Loucy (cell line): Measurements from ENCODE around the gene TFEC.

Experiments
- H2AFZ ChIP-seq: fragments of 200-600 bp; sonication (generic); 2 replicates; pipeline ENCODE4 v1.6.0; 2016; ENCODE audit warnings: antibody characterized with exemption, mild to moderate bottlenecking, low read length, moderate library complexity
- H3F3A ChIP-seq: fragments of 200-600 bp; 2 replicates; pipeline ENCODE4 v1.6.0; 2016; ENCODE audit warnings: antibody characterized with exemption, low read depth, mild to moderate bottlenecking
- H3K27me3 ChIP-seq: fragments of 200-600 bp; sonication (generic); 2 replicates; pipeline ENCODE4 v1.6.1; 2014; ENCODE audit warnings: low read length, mild to moderate bottlenecking; ENCODE audit not compliant: insufficient read depth, poor library complexity, severe bottlenecking
- H3K36me3 ChIP-seq: fragments of 200-600 bp; sonication (generic); 2 replicates; pipeline ENCODE4 v1.6.1; 2016; ENCODE audit warnings: low read length; ENCODE audit not compliant: insufficient read depth
- H3K4me1 ChIP-seq: fragments of 200-600 bp; sonication (generic); 2 replicates; pipeline ENCODE4 v1.5.1; 2014; ENCODE audit warnings: low read length, mild to moderate bottlenecking; ENCODE audit not compliant: insufficient read depth, poor library complexity, severe bottlenecking
- H3K4me2 ChIP-seq: fragments of 200-600 bp; sonication (generic); 2 replicates; pipeline ENCODE4 v1.6.0; 2014; ENCODE audit warnings: antibody characterized with exemption, low read length, low read depth, mild to moderate bottlenecking; ENCODE audit not compliant: poor library complexity, severe bottlenecking
- H3K4me3 ChIP-seq: fragments of 200-600 bp; sonication (generic); 2 replicates; pipeline ENCODE4 v1.5.1; 2014; ENCODE audit warnings: low read length, mild to moderate bottlenecking, mixed read lengths; ENCODE audit not compliant: poor library complexity, severe bottlenecking
- H3K79me2 ChIP-seq: fragments of 200-600 bp; sonication (generic); 2 replicates; pipeline ENCODE4 v1.6.1; 2014; ENCODE audit warnings: low read length; ENCODE audit not compliant: insufficient read depth
- H3K9ac ChIP-seq: fragments of 200-600 bp; sonication (generic); 2 replicates; pipeline ENCODE4 v1.6.0; 2014; ENCODE audit warnings: mild to moderate bottlenecking, low read depth, low read length, moderate library complexity; ENCODE audit not compliant: poor library complexity, severe bottlenecking
- H3K9me2 ChIP-seq: fragments of 200-600 bp; sonication (generic); replicated peaks from 2 replicates; pipeline ENCODE4 v1.6.1; 2016; ENCODE audit warnings: low read depth, low read length, mixed read lengths
- H3K9me3 ChIP-seq: fragments of 200-600 bp; sonication (generic); 2 replicates; pipeline ENCODE4 v1.6.1; 2014; ENCODE audit warnings: mild to moderate bottlenecking, antibody characterized with exemption, low read length, low read depth; ENCODE audit not compliant: insufficient read depth
- H4K20me1 ChIP-seq: fragments of 200-600 bp; sonication (generic); 2 replicates; pipeline ENCODE4 v1.6.0; 2014; ENCODE audit warnings: antibody characterized with exemption, low read length, mild to moderate bottlenecking; ENCODE audit not compliant: insufficient read depth, poor library complexity, severe bottlenecking
- EZH2phosphoT487 ChIP-seq: fragments of 200-600 bp; IDR thresholded peaks from 2 replicates; pipeline ENCODE4 v1.6.1; 2018; ENCODE audit warnings: antibody characterized with exemption, mild to moderate bottlenecking, moderate library complexity, borderline replicate concordance
- TF ChIP-seq, protein P1 (sequence below): fragments of 200-600 bp; sonication (generic); conservative IDR thresholded peaks from 2 replicates; pipeline ENCODE4 v1.5.1; 2014; ENCODE audit warnings: mild to moderate bottlenecking, antibody characterized with exemption, low read length

Gene TFEC

DNA sequence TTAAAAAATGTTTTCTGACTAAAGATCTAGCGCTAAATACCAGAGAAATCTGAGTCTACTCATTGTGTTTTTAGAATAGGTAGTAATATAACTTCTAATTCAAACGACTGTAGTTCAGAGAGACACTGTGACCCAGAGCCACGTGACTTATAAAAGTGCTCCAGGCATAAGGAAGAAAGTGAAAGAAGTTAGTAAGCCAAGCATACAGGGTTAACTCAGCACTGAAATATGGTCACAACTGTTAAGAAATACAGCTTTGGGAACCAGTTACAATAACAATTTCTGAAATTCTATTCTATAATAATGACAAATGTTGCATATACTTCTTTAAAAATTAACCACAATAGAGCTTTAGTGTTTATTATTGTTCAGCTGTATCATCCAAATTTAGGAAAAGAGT, 119.1 kb downstream of the TFEC start:
- no peak for TF ChIP-seq EZH2phosphoT487
- TF ChIP-seq, protein P1, sequence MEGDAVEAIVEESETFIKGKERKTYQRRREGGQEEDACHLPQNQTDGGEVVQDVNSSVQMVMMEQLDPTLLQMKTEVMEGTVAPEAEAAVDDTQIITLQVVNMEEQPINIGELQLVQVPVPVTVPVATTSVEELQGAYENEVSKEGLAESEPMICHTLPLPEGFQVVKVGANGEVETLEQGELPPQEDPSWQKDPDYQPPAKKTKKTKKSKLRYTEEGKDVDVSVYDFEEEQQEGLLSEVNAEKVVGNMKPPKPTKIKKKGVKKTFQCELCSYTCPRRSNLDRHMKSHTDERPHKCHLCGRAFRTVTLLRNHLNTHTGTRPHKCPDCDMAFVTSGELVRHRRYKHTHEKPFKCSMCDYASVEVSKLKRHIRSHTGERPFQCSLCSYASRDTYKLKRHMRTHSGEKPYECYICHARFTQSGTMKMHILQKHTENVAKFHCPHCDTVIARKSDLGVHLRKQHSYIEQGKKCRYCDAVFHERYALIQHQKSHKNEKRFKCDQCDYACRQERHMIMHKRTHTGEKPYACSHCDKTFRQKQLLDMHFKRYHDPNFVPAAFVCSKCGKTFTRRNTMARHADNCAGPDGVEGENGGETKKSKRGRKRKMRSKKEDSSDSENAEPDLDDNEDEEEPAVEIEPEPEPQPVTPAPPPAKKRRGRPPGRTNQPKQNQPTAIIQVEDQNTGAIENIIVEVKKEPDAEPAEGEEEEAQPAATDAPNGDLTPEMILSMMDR = no peak
- Histone ChIP-seq H3F3A (no peaks in the 10 kb centered on the region), H3K36me3 (no peaks in the 10 kb centered on the region), H3K4me1 (no peaks in the 10 kb centered on the region), H3K9ac (no peak overlapping the region), H3K4me2 (peak overlapping the region; percentile 6), H4K20me1 (no peaks in the 10 kb centered on the region), H3K4me3 (no peak overlapping the region), H3K27me3 (no peaks in the 10 kb centered on the region), H3K9me2 (no peaks in the 10 kb centered on the region), H2AFZ (peak overlapping the region; percentile 28; the same call in 1 of the 2 replicates), H3K9me3 (no peaks in the 10 kb centered on the region), H3K79me2 (no peaks in the 10 kb centered on the region)

DNA sequence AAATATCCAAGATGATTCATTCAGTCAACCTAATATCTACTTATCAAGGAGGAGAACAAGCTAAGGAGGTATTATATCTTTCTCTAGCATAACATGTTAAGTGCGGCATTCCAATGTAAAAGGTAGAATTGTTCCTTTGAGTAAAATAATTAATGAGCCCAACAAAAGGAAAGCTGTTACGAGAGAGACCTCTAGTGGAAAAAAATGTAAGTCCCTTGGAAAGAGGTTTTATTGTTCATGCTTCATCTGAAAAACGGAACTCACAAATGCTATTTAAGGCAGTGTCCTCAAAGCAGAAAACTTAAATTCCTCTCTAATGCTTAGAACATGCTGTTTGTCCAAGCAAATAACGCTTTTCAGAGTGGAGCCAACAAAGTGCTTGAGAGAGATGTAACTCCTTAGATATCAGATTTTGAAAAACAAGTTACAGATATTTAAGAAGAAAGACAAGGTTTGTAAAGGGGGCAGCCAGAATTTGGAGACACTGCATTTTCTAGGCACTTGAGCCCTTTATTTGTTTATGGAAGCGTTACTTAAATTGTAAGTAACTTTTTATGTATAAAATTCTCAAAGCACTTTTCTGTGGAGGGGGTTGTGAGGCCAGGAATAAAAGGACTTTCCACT, 119.9 kb downstream of the TFEC start:
- H3F3A ChIP-seq = no peaks in the 10 kb centered on the region
- H3K9ac ChIP-seq = peak overlapping the region; percentile 10
- H3K4me3 ChIP-seq = peak overlapping the region; percentile 10
- H3K36me3 ChIP-seq = no peaks in the 10 kb centered on the region
- no peaks in the 10 kb centered on the region for H4K20me1 ChIP-seq
- H3K27me3 ChIP-seq = no peaks in the 10 kb centered on the region
- peak overlapping the region; percentile 92 for H2AFZ ChIP-seq
- H3K9me2 ChIP-seq = no peaks in the 10 kb centered on the region
- peak overlapping the region; percentile 51 for H3K4me2 ChIP-seq
- TF ChIP-seq EZH2phosphoT487 = no peak
- TF ChIP-seq, protein P1 = peak; percentile 89
- no peaks in the 10 kb centered on the region for H3K9me3 ChIP-seq
- no peaks in the 10 kb centered on the region for H3K4me1 ChIP-seq
- no peaks in the 10 kb centered on the region for H3K79me2 ChIP-seq

DNA sequence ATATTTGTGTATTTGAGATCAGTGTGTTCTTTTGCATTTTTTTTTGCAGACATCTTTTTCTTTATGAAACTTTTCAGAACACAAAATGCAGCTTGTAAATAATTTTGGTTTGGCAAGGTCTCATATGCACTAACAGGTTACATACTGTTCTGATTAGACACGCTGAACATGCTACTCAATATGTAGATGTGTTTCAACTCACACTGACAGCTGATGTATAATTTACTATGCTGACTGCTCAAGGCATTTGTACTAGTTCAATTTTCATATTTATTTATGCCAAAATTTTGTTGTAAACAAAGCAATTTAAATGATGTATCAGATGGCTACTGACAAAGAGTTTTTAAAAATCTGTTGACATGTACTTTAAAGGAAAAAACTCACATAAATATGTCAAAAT, 123.8 kb downstream of the TFEC start:
- no peak for TF ChIP-seq EZH2phosphoT487
- TF ChIP-seq, protein P1 = no peak
- no peak overlapping the region for H3K9ac ChIP-seq

More for the DNA sequence above, 123.8 kb downstream of the TFEC start:
- H3K9me2 ChIP-seq = no peaks in the 10 kb centered on the region
- H3K9me3 ChIP-seq = no peaks in the 10 kb centered on the region
- H3K4me3 ChIP-seq = no peak overlapping the region
- no peaks in the 10 kb centered on the region for H3K79me2 ChIP-seq
- no peak overlapping the region for H3K4me2 ChIP-seq
- no peaks in the 10 kb centered on the region for H3K4me1 ChIP-seq
- H4K20me1 ChIP-seq = no peaks in the 10 kb centered on the region
- H3K27me3 ChIP-seq = no peaks in the 10 kb centered on the region
- no peaks in the 10 kb centered on the region for H3K36me3 ChIP-seq
- H2AFZ ChIP-seq = no peak overlapping the region
- H3F3A ChIP-seq = no peaks in the 10 kb centered on the region
